Panc1 (cell line): Measurements from ENCODE around the gene POTEH. TPM values are rescaled to one million over a fixed set of nuclear protein-coding genes. Genes with fewer than 3 reads are reported as not detected.
"Not testable (repeated sequence)": the region's sequence is repeated elsewhere in the genome, so short reads cannot be mapped to it uniquely, and the experiment has no call there.

ENCODE experiments used
- ATAC-seq: fragments of 200-7000 bp; cut with Tn5 transposase; 2 replicates; pipeline ENCODE4 v1.9.1; 2020; ENCODE audit warnings: mild to moderate bottlenecking, moderate library complexity
- BruUV-seq: library from RNA; stranded (reverse); fragments of 400-500 nt; replicated peaks from 2 replicates; lab custom pipeline; 2021; lab: Mats Ljungman, UMichigan
- CTCF ChIA-PET: fragments of 300-600 bp; sonication (Branson Sonifier 250); formaldehyde crosslinking; loops from one replicate; lab custom pipeline; 2022; ENCODE audit warnings: antibody characterized with exemption; lab: Charles Lee
- POLR2A ChIA-PET: fragments of 300-600 bp; sonication (Branson Sonifier 250); formaldehyde crosslinking; loops from one replicate; lab custom pipeline; 2022; ENCODE audit warnings: antibody characterized with exemption; lab: Charles Lee
- DNase-seq: peaks from one replicate; pipeline ENCODE4 v3.0.0-alpha.2; 2010; ENCODE audit warnings: low read depth, low spot score
- H3K27ac ChIP-seq: 2 replicates; pipeline ENCODE4 v1.5.1; 2011; ENCODE audit warnings: mild to moderate bottlenecking, low read length, inconsistent platforms
- H3K27me3 ChIP-seq: fragments of 200-500 bp; sonication (Bioruptor generic); 2 replicates; pipeline ENCODE4 v1.6.0; 2014; ENCODE audit warnings: low read length, inconsistent platforms; ENCODE audit not compliant: control insufficient read depth, insufficient read depth
- H3K36me3 ChIP-seq: fragments of 200-500 bp; sonication (Bioruptor generic); 2 replicates; pipeline ENCODE4 v1.5.1; 2014; ENCODE audit warnings: inconsistent platforms, mild to moderate bottlenecking, low read length, moderate library complexity; ENCODE audit not compliant: control insufficient read depth, insufficient read depth
- H3K4me1 ChIP-seq: 2 replicates; pipeline ENCODE4 v1.5.1; 2011; ENCODE audit warnings: inconsistent platforms, mild to moderate bottlenecking, low read length, moderate library complexity; ENCODE audit not compliant: control insufficient read depth, insufficient read depth
- H3K4me3 ChIP-seq, 2 experiments: 2 replicates each; pipeline ENCODE4 v1.5.1; 2011 to 2012; ENCODE audit warnings: low read depth in 2 of 2, low read length in 2 of 2, mild to moderate bottlenecking in 2 of 2, inconsistent platforms in 1 of 2, moderate library complexity in 1 of 2
- H3K9me3 ChIP-seq: fragments of 200-500 bp; sonication (Bioruptor generic); 2 replicates; pipeline ENCODE4 v1.5.1; 2014; ENCODE audit warnings: low read depth, mild to moderate bottlenecking, inconsistent platforms, low read length, moderate library complexity; ENCODE audit not compliant: control insufficient read depth, insufficient read depth
- in situ Hi-C: cut with HindIII; loops from 2 replicates; pipeline ENCODE4 v1.10.0; 2016; ENCODE audit warnings: low sequenced_read_pairs, low pct_unique_long_range_greater_than_20kb
- intact Hi-C: fragments of 100-400 bp; cut with micrococcal nuclease; formaldehyde crosslinking; loops from one replicate; pipeline ENCODE4 v1.10.0; 2022; ENCODE audit not compliant: unreplicated experiment
- total RNA-seq: library from RNA; stranded (reverse); gene quantifications from one replicate; pipeline ENCODE4 v1.2.1, GENCODE V29; 2021; ENCODE audit not compliant: unreplicated experiment

The POTEH gene
- total RNA-seq, 1 experiment from 2014 or later, result not detected

DNA sequence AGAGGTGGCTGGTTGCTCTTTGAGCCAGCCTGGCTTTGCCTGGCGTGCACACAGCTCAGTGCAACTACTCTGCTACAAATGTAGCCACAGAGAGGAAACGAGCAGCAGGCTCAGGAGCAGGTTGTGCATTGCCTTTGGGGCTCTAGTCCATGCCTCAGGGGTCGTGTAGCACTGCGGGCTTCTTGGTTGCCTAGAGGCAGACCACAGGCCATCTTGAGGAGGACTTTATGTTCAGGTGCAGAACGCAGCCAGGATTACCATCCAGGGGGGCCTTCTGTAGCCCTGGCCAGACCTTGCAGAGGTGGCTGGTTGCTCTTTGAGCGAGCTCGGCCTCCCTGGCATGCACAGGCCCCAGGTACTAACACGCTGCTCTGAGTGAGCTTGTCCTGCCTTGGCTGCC, 41.2 kb downstream of the POTEH start:
- intact Hi-C loops, in situ Hi-C loops, POLR2A ChIA-PET, ATAC-seq, H3K4me3 ChIP-seq, CTCF ChIA-PET, H3K27me3 ChIP-seq, DNase-seq, H3K4me1 ChIP-seq, H3K36me3 ChIP-seq, H3K27ac ChIP-seq, BruUV-seq, H3K9me3 ChIP-seq: not testable (repeated sequence)

DNA sequence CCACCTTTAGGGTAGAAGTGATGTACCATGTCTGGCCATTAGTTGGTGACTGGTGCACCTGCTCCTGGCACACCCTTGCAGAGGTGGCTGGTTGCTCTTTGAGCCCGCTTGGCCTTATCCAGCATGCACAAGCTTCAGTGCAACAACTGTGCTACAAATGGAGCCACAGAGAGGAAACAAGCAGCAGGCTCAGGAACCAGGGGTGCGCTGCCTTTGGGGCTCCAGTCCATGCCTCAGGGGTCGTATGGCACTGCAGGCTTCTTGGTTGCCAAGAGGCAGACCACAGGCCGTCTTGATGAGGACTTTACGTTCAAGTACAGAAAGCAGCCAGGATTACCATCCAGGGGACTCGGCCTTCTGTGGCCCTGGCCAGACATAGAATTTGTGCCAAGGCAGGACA, 44.6 kb downstream of the POTEH start:
- H3K27ac ChIP-seq, H3K4me1 ChIP-seq, DNase-seq, ATAC-seq, H3K27me3 ChIP-seq, H3K9me3 ChIP-seq, POLR2A ChIA-PET, BruUV-seq, H3K4me3 ChIP-seq, CTCF ChIA-PET, H3K36me3 ChIP-seq, intact Hi-C loops, in situ Hi-C loops: not testable (repeated sequence)

DNA sequence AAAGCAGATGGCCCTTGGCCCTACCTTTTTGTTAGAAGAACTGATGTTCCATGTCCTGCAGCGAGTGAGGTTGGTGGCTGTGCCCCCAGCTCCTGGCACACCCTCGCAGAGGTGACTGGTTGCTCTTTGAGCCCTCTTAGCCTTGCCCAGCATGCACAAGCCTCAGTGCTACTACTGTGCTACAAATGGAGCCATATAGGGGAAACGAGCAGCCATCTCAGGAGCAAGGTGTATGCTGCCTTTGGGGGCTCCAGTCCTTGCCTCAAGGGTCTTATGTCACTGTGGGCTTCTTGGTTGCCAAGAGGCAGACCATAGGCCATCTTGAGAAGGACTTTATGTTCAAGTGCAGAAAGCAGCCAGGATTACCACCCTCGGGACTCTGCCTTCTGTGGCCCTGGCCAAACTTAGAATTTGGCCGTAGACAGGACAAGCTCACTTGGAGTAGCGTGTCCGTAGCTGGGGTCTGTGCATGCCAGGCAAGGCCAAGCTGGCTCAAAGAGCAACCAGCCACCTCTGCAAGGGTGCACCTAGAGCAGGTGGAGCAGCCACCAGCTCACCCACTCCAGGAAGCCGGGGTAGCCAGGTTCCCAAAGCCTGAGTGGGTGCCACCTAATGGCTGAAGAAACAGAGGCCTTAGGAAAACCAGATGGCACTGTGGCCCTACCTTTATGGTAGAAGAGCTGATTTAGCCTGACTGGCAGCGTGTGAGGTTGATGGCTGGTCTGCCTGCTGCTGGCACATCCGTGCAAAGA, 48.5 kb downstream of the POTEH start:
- in situ Hi-C loops, H3K9me3 ChIP-seq, H3K4me1 ChIP-seq, ATAC-seq, H3K36me3 ChIP-seq, H3K4me3 ChIP-seq, intact Hi-C loops, BruUV-seq, DNase-seq, H3K27me3 ChIP-seq, POLR2A ChIA-PET, H3K27ac ChIP-seq, CTCF ChIA-PET: not testable (repeated sequence)

DNA sequence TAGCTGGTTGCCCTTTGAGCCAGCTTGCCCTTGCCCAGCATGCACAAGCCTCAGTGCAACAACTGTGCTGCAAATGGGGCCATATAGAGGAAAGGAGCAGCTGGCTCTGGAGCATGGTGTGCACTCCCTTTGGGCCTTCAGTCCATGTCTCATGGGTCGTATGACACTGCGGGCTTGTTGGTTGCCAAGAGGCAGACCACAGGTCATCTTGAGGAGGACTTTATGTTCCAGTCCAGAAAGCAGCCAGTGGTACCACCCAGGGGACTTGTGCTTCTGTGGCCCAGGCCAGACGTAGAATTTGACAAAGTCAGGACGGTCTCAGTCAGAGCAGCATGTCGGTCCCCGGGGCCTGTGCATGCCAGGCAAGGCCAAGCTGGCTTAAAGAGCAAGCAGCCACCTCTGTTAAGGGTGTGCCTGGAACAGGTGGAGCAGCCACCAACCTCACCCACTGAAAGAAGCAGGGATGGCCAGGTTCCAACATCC, 49.1 kb downstream of the POTEH start:
- intact Hi-C loops, H3K4me1 ChIP-seq, CTCF ChIA-PET, ATAC-seq, H3K9me3 ChIP-seq, H3K36me3 ChIP-seq, H3K27me3 ChIP-seq, POLR2A ChIA-PET, DNase-seq, H3K27ac ChIP-seq, H3K4me3 ChIP-seq, BruUV-seq, in situ Hi-C loops: not testable (repeated sequence)

DNA sequence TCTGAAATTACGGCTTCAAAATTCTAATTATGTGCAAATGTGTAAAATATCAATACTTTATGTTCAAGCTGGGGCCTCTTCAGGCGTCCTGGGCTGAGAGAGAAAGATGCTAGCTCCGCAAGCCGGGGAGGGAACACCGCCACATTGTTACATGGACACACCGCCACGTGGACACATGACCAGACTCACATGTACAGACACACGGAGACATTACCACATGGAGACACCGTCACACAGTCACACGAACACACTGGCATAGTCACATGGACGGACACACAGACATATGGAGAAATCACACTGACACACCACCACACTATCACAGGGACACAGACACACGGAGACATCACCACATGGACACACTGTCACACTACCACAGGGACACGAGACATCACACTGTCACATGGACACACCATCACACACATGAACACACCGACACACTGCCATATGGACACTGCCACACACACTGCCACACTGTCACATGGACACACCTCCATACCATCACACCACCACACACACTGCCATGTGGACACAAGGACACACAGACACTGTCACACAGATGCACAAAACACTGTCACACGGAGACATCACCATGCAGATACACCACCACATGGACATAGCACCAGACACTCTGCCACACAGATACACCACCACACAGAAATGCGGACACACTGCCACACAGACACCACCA, 58.0 kb downstream of the POTEH start:
- H3K27ac ChIP-seq, intact Hi-C loops, H3K4me1 ChIP-seq, ATAC-seq, DNase-seq, BruUV-seq, H3K4me3 ChIP-seq, POLR2A ChIA-PET, in situ Hi-C loops, H3K27me3 ChIP-seq, H3K36me3 ChIP-seq, H3K9me3 ChIP-seq, CTCF ChIA-PET: not testable (repeated sequence)

DNA sequence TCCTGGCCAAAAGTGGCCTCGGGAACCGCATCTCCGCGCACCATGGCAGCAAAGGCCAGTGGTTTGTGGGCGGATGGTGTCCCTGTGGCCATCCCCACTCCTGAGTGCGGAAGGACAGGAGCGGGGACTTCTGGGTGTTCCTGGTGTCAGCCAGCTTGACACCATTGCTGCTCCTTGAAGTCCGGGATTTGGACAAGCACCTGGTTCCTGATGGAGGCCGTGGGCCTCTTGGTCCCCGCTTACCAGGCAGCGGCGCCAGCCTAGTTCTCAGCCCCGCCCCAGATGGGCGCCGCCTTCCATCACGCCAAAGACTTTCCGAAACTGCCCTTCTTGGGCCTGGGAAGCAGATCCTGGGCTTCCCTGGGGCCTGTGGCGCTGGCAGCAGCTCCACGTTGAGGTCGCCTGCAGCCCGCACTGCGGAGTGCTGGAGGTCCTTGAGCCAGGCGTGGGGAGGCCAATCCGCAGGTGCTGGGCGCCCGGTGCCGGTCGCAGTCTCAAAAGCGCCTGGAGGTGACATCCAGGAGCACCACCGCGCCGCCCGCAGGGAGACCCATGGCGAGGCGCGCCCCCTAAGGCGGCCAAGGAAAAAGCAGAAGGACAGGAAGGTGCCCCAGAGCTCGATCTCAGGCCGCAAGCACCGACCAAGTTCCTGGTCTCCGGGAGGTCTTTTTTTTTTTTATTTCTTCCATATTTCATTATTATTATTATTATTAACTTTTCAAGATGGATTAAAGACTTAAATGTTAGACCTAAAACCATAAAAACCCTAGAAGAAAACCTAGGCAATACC, 59.5 kb downstream of the POTEH start:
- H3K4me1 ChIP-seq, POLR2A ChIA-PET, H3K36me3 ChIP-seq, DNase-seq, intact Hi-C loops, H3K9me3 ChIP-seq, H3K4me3 ChIP-seq, in situ Hi-C loops, BruUV-seq, CTCF ChIA-PET, H3K27ac ChIP-seq, H3K27me3 ChIP-seq, ATAC-seq: not testable (repeated sequence)
